Memory B cell (primary cell): ENCODE data around the gene ATCAY.

Experiments
- ATAC-seq: fragments of 150-1000 bp; cut with Tn5 transposase; 2 replicates; pipeline ENCODE4 v1.10.0; 2021; ENCODE audit warnings: low read depth, mild to moderate bottlenecking, moderate library complexity
- DNase-seq, 2 donors: peaks; one replicate each; pipeline ENCODE4 v3.0.0; 2022; ENCODE audit warnings: low spot score in 2 of 2
- H3K27ac Mint-ChIP-seq: one replicate; pipeline ENCODE4 v1.8.0; 2022; ENCODE audit warnings: mild to moderate bottlenecking, moderate library complexity, mixed read lengths
- H3K27me3 Mint-ChIP-seq: one replicate; pipeline ENCODE4 v1.8.0; 2022; ENCODE audit warnings: mixed read lengths
- H3K36me3 Mint-ChIP-seq: one replicate; pipeline ENCODE4 v1.8.0; 2022; ENCODE audit warnings: mild to moderate bottlenecking, mixed read lengths
- H3K4me1 Mint-ChIP-seq: one replicate; pipeline ENCODE4 v1.8.0; 2022; ENCODE audit warnings: mixed read lengths
- H3K4me3 Mint-ChIP-seq: one replicate; pipeline ENCODE4 v1.8.0; 2022; ENCODE audit warnings: mild to moderate bottlenecking, moderate library complexity, mixed read lengths
- H3K9me3 Mint-ChIP-seq: one replicate; pipeline ENCODE4 v1.8.0; 2022; ENCODE audit warnings: mixed read lengths

ATCAY gene

DNA sequence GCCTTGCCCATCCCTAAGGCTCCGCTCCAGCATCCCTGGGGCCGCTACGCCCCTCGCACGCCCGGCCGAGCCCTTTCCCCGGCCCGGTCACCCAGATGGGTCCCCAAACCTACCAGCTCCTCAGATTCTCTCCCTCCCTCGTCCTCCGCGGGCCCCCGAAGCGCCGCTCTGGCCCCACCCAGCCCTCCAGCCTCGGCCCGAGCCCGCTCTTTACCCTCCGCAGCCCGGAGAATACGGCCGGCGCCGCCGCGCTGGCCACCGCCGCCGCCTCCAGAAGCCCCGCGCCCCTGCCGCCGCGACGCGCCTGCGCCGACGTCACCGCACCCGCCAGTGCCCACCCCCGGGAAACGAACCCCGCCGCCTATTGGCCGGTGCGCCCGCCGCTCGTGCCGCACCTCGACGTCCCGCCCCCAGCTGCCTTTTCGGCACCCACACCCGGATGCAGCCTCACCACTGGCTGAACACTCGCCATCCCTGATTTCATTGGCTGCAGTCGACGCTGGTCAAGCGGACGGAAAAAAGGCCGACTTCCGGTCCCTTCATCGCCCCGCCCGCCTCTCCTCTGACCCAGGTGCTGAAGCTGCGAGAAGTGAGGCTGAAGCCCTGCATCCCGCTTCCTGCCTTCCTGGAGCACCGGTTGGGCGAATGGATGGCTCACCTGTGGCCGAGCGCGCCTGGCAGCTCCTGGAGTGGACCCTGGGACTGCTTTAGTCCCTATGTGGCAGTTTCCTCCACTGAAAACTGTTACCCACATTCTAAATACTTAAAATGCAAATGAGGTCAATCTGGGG lies 90.5 kb downstream of the ATCAY start, which contains the start of gene DAPK3:
DAPK3 (minus strand) TSS at position 292 of the 791 bp plus-strand sequence. CDS start 1,364 bp downstream, outside the sequence.
- Mint-ChIP-seq H3K4me1 (peaks cover 18% of the 10 kb centered on the region), H3K9me3 (no peaks in the 10 kb centered on the region), H3K27ac (peak within 1 kb of the TSS; percentile 72), H3K27me3 (no peaks in the 10 kb centered on the region), H3K36me3 (peaks cover 5% of the 10 kb centered on the region), H3K4me3 (peak within 1 kb of the TSS; percentile 89)
- peak; percentile 96 for ATAC-seq
- peak; percentile 81 to 84 for DNase-seq

- Mint-ChIP-seq H3K36me3 (peaks cover 16% of the 10 kb centered on the region), H3K27me3 (no peaks in the 10 kb centered on the region), H3K9me3 (no peaks in the 10 kb centered on the region), H3K27ac (no peak overlapping the region), H3K4me3 (no peak overlapping the region), H3K4me1 (peaks cover 12% of the 10 kb centered on the region)
- no peak for ATAC-seq
- DNase-seq, result no peak
These were observed 94.7 kb downstream of the ATCAY start for GRCh38 chr19:3975144-3975543.

DNA sequence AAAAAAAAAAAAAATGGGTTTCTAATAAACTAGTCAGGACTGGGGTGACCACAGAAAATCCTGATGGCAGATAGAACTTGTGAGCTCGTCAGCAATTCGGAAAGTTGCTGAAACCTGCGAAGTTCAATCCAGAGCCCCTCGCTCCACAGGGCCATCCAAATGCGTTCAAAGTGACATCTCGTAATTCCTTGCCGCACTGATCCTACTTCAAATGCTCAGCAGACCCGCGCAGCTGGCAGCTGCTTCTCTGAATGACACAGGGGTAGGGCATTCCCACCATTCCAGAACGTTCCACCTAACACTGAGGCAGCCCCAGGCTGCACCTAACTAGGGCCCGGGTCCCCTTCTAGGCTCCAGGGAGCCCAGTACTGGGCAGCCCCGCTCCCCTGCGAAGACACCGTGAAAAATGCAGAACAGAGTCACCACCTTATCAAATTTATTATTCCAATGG lies 95.2 kb downstream of the ATCAY start:
- Mint-ChIP-seq H3K36me3 (peaks cover 16% of the 10 kb centered on the region), H3K9me3 (no peaks in the 10 kb centered on the region), H3K4me1 (peaks cover 7% of the 10 kb centered on the region), H3K27me3 (no peaks in the 10 kb centered on the region), H3K4me3 (no peak overlapping the region), H3K27ac (no peak overlapping the region)
- no peak for ATAC-seq
- no peak for DNase-seq

- peak; percentile 6 for ATAC-seq
- H3K36me3 Mint-ChIP-seq, result peaks cover 19% of the 10 kb centered on the region
- peak overlapping the region; percentile 72 for H3K27ac Mint-ChIP-seq
- H3K4me3 Mint-ChIP-seq, result no peak overlapping the region
- no peak for DNase-seq
- no peaks in the 10 kb centered on the region for H3K27me3 Mint-ChIP-seq
- peaks cover 6% of the 10 kb centered on the region for H3K4me1 Mint-ChIP-seq
- H3K9me3 Mint-ChIP-seq, result no peaks in the 10 kb centered on the region
These were observed 96.2 kb downstream of the ATCAY start for GRCh38 chr19:3976495-3977241.
